GM19467 (cell line): ENCODE data around the gene PRR5L.

Source experiments
- ATAC-seq: cut with Tn5 transposase; IDR thresholded peaks from one replicate; pipeline ENCODE4 v1.9.1; 2021; ENCODE audit warnings: mild to moderate bottlenecking, moderate library complexity; ENCODE audit not compliant: unreplicated experiment

PRR5L gene

GRCh38 chr11:36295926-36296325 lies at the start of gene PRR5L:
PRR5L (plus strand) TSS chr11:36296288; CDS start chr11:36401122, 104,834 bp downstream.
- no peak for ATAC-seq

GRCh38 chr11:36247493-36247892 lies 48.6 kb upstream of the PRR5L start:
- no peak for ATAC-seq

GRCh38 chr11:36248436-36248835 lies 47.7 kb upstream of the PRR5L start:
- no peak for ATAC-seq

- ATAC-seq = no peak
Observed at GRCh38 chr11:36249246-36249645, 46.8 kb upstream of the PRR5L start.

- no peak for ATAC-seq
Observed at GRCh38 chr11:36251823-36252222, 44.3 kb upstream of the PRR5L start.

GRCh38 chr11:36253238-36253637 lies 42.9 kb upstream of the PRR5L start:
- ATAC-seq = no peak

GRCh38 chr11:36254713-36255112 lies 41.4 kb upstream of the PRR5L start:
- no peak for ATAC-seq

- ATAC-seq = no peak
Observed at GRCh38 chr11:36257351-36257750, 38.7 kb upstream of the PRR5L start.

- ATAC-seq = no peak
Observed at GRCh38 chr11:36258730-36259360, 37.2 kb upstream of the PRR5L start.

GRCh38 chr11:36261094-36261493 lies 35.0 kb upstream of the PRR5L start:
- ATAC-seq = no peak

GRCh38 chr11:36264011-36264972 lies 31.8 kb upstream of the PRR5L start:
- ATAC-seq = no peak

GRCh38 chr11:36264973-36265344 lies 31.1 kb upstream of the PRR5L start:
- no peak for ATAC-seq

GRCh38 chr11:36265793-36266628 lies 30.1 kb upstream of the PRR5L start:
- ATAC-seq = peak; percentile 57

- ATAC-seq = no peak
Observed at GRCh38 chr11:36266767-36267166, 29.3 kb upstream of the PRR5L start.

GRCh38 chr11:36268337-36268985 lies 27.6 kb upstream of the PRR5L start:
- ATAC-seq = no peak

GRCh38 chr11:36270701-36271100 lies 25.4 kb upstream of the PRR5L start:
- ATAC-seq = no peak

- ATAC-seq = no peak
Observed at GRCh38 chr11:36271794-36272407, 24.2 kb upstream of the PRR5L start.

- ATAC-seq = no peak
Observed at GRCh38 chr11:36273110-36273509, 23.0 kb upstream of the PRR5L start.

- ATAC-seq = no peak
Observed at GRCh38 chr11:36274414-36274813, 21.7 kb upstream of the PRR5L start.

GRCh38 chr11:36278531-36279282 lies 17.4 kb upstream of the PRR5L start:
- ATAC-seq = no peak
